Natural killer cell treated with Interleukin-12 subunit alpha and Interleukin-12 subunit beta and Interleukin-15 and Interleukin-18, amount 100 ng/mL, for 72 hours (primary cell): ENCODE results near the gene CLDN22. TPM values are rescaled to one million over a fixed set of nuclear protein-coding genes. Genes with fewer than 3 reads are reported as not detected.
"Not testable (repeated sequence)": the region's sequence is repeated elsewhere in the genome, so short reads cannot be mapped to it uniquely, and the experiment has no call there.

Source experiments
- ATAC-seq, 2 donors: fragments of 150-1000 bp; cut with Tn5 transposase in 1 of 2; sonication (Bioruptor Pico), chemical (Tn5 transposase) in 1 of 2; 2 replicates each; pipeline ENCODE4 v1.10.0; 2021
- DNase-seq: peaks from one replicate; pipeline ENCODE4 v3.0.0; 2022; ENCODE audit warnings: low spot score
- H3K27ac Mint-ChIP-seq, 2 donors: 1 replicate in 1 of 2; 2 replicates in 1 of 2; pipeline ENCODE4 v1.8.0; 2022; ENCODE audit warnings: mixed read lengths in 2 of 2, mild to moderate bottlenecking in 1 of 2, moderate library complexity in 1 of 2
- H3K27me3 Mint-ChIP-seq, 2 donors: 1 replicate in 1 of 2; 2 replicates in 1 of 2; pipeline ENCODE4 v1.8.0; 2022; ENCODE audit warnings: mixed read lengths in 2 of 2
- H3K36me3 Mint-ChIP-seq: one replicate; pipeline ENCODE4 v1.8.0; 2022; ENCODE audit warnings: mixed read lengths
- H3K4me1 Mint-ChIP-seq, 2 donors: 1 replicate in 1 of 2; 2 replicates in 1 of 2; pipeline ENCODE4 v1.8.0; 2022; ENCODE audit warnings: low read depth in 2 of 2, mixed read lengths in 2 of 2, mild to moderate bottlenecking in 1 of 2
- H3K4me3 Mint-ChIP-seq: one replicate; pipeline ENCODE4 v1.8.0; 2022; ENCODE audit warnings: mixed read lengths
- H3K9me3 Mint-ChIP-seq: 2 replicates; pipeline ENCODE4 v1.8.0; 2022; ENCODE audit warnings: mixed read lengths
- total RNA-seq, 2 donors: library from RNA; stranded (reverse); gene quantifications; one replicate each; pipeline ENCODE4 v1.2.3, GENCODE V29; 2022

Gene CLDN22
- total RNA-seq, 2 donors from 2014 or later: not detected

DNA sequence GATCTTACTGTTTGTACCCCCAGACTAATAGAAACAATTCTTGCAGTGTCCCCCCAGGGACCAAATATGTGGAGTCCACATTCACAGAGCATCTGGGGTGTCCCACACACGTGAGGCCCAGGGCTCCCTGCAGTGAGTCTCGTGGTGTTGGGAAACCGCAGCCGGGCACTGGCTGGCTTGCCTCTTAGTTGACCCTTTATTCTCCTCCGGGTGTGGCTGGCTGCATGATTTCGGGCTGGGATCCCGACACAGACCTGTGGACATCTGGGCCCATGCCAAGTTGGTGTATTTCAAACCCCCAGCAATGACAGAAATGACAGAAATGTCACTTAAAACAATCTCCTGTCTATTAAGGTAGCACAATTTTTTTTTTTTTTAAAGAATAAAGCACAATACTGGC is 17.8 kb upstream of the CLDN22 start:
- ATAC-seq (no peak), DNase-seq (no peak)
- peaks cover 11% of the 10 kb centered on the region in 2 donors for H3K27me3 Mint-ChIP-seq
- H3K4me3 Mint-ChIP-seq: no peak overlapping the region
- peaks cover 23 to 38% of the 10 kb centered on the region in 2 donors for H3K4me1 Mint-ChIP-seq
- peak overlapping the region; percentile 47 to 56 for H3K27ac Mint-ChIP-seq
- peaks cover 4% of the 10 kb centered on the region for H3K36me3 Mint-ChIP-seq
- peaks cover 2% of the 10 kb centered on the region for H3K9me3 Mint-ChIP-seq

DNA sequence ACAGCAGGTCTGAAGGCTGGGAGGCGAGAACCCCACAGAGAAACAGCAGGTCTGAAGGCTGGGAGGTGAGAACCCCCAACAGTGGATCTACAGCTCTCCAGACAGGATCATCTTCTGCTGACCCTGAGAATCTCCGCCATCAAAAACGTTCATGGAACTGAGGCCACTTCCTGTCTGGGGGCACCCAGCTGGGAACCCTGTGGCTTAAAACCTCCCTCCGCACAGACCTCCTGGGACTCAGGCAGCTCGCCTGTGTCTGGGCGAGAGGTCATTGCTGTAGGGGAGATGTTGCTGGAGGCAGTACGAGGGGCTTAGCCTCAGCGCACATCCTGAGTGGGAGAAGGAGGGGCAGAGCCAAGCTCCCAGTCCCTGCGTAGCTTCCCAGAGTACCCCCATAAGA is 17.3 kb upstream of the CLDN22 start:
- peaks cover 4% of the 10 kb centered on the region for H3K36me3 Mint-ChIP-seq
- ATAC-seq (peak; percentile 23 to 53), DNase-seq (no peak)

DNA sequence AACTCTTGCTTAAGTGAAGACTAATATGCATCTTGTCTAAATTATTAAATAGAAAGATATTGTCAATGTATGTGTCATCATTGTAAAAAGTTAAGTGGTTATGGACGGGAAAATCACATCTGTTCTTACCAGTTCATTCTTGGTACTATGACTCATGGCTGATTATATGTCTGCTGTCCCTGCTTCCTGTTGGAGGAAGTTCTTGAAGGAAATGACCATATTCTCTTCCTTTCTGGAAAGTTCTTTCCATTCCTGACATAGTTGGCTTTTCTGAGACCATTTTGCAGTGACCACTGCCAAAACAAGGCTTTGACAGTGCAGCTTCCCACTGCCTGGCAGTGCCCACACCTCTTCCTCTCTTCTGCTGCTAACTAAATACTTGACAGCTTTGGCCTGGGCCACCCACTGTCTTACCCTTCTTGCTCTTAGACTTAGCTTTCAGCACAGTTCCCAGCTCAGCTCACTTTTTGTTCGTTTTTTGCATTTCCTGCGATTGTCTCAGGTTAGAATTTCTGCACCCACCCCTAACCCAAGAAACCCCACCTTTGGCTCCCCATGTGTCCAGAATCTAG is 15.4 kb upstream of the CLDN22 start:
- H3K4me3 Mint-ChIP-seq: peak overlapping the region; percentile 73
- no peak for DNase-seq
- peak overlapping the region; percentile 83 to 90 for H3K27ac Mint-ChIP-seq

More for the DNA sequence above, 17.3 kb upstream of the CLDN22 start:
- Mint-ChIP-seq H3K27me3 (peaks cover 16% of the 10 kb centered on the region in 2 donors), H3K4me3 (no peak overlapping the region), H3K9me3 (peaks cover 4% of the 10 kb centered on the region), H3K27ac (peak overlapping the region; percentile 47 to 56), H3K4me1 (peaks cover 28 to 38% of the 10 kb centered on the region in 2 donors)

GRCh38 chr4:183333983-183334382 is 13.9 kb upstream of the CLDN22 start:
- Mint-ChIP-seq H3K27me3 (peaks cover 16 to 19% of the 10 kb centered on the region in 2 donors), H3K36me3 (peaks cover 4% of the 10 kb centered on the region), H3K4me1 (peaks cover 28 to 32% of the 10 kb centered on the region in 2 donors), H3K9me3 (peaks cover 4% of the 10 kb centered on the region), H3K27ac (peak overlapping the region in 1 of 2 donors; percentile 24), H3K4me3 (peak overlapping the region; percentile 20)
- ATAC-seq (no peak), DNase-seq (no peak)

More for the DNA sequence above, 15.4 kb upstream of the CLDN22 start:
- peak; percentile 63 to 68 for ATAC-seq
- Mint-ChIP-seq H3K9me3 (peaks cover 4% of the 10 kb centered on the region), H3K4me1 (peaks cover 28 to 36% of the 10 kb centered on the region in 2 donors), H3K36me3 (peaks cover 4% of the 10 kb centered on the region), H3K27me3 (peaks cover 19% of the 10 kb centered on the region in 2 donors)

DNA sequence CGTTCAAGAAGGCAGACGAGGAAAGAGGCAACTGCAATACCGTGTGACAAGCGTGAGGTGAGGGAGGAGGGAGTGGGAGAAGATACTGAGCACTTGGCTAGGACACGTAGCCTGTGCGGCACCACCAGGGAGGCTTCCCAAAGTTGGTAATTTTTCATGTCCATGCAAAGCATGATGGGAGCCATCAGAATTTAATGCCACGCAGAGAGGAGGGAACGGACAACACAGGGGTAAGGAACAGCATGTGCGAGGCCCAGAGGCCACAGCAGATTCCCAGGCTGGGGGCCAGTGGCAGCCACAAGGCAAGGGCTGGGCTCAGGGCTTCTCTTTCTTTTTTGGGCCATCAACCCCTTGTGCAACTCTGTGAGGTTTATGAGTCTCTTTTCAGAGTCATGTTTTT is 13.1 kb upstream of the CLDN22 start:
- H3K4me3 Mint-ChIP-seq: no peak overlapping the region
- H3K27me3 Mint-ChIP-seq: peaks cover 16 to 19% of the 10 kb centered on the region in 2 donors
- H3K36me3 Mint-ChIP-seq: peaks cover 4% of the 10 kb centered on the region
- peaks cover 28 to 31% of the 10 kb centered on the region in 2 donors for H3K4me1 Mint-ChIP-seq
- peaks cover 4% of the 10 kb centered on the region for H3K9me3 Mint-ChIP-seq
- ATAC-seq (no peak), DNase-seq (no peak)
- peak overlapping the region in 1 of 2 donors; percentile 24 for H3K27ac Mint-ChIP-seq

DNA sequence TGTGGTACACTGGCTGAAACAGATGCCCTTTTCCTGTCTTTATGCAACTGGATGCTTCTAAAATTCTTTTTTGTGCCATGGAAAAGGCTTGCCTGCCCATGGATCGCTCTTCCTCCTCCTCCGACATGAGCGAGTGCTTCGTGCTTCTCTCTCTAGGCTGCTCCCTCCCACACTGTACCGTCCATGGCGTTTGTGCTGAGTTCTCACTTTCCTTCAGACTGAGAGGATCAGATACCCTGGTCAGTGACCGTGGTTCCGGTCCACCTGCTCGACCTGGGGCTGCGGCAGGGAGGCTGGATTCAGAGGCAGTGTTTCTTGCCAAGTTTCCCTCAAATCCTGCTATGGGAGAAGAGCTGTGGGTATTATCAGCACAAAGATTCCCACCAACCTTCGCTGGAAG is 12.4 kb upstream of the CLDN22 start:
- ATAC-seq (no peak), DNase-seq (no peak)
- H3K27ac Mint-ChIP-seq: no peak overlapping the region
- peaks cover 4% of the 10 kb centered on the region for H3K9me3 Mint-ChIP-seq
- peaks cover 24 to 26% of the 10 kb centered on the region in 2 donors for H3K4me1 Mint-ChIP-seq
- H3K4me3 Mint-ChIP-seq: no peak overlapping the region
- H3K36me3 Mint-ChIP-seq: peaks cover 4% of the 10 kb centered on the region
- peaks cover 16 to 19% of the 10 kb centered on the region in 2 donors for H3K27me3 Mint-ChIP-seq

DNA sequence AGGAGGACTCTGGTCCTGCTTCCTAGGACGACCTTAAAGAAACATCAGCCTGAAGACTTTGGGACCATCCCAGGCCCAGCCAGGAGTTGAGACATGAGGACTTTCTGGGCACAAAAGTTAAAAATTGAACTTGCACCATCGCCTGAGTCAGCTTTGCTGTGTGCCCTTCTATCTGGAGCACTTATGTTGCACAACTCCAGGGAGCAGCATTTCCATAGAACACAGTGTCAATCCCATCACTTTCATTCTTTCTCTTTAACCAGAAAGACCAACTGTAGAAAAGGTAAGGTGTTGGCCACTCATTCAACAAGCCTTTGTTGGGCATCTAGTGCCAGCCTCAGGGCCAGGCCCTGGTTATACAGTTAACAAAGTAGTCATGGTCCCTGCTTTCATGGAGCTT is 10.8 kb upstream of the CLDN22 start:
- no peak for DNase-seq
- peak in 1 of 2 donors; percentile 7 for ATAC-seq
- no peak overlapping the region for H3K4me3 Mint-ChIP-seq
- H3K27ac Mint-ChIP-seq: no peak overlapping the region
- H3K36me3 Mint-ChIP-seq: peaks cover 4% of the 10 kb centered on the region
- H3K9me3 Mint-ChIP-seq: peaks cover 4% of the 10 kb centered on the region
- peaks cover 16 to 19% of the 10 kb centered on the region in 2 donors for H3K27me3 Mint-ChIP-seq
- H3K4me1 Mint-ChIP-seq: peaks cover 15 to 23% of the 10 kb centered on the region in 2 donors

GRCh38 chr4:183329954-183330742 is 10.1 kb upstream of the CLDN22 start:
- Mint-ChIP-seq H3K9me3 (peaks cover 4% of the 10 kb centered on the region), H3K4me1 (peaks cover 8 to 18% of the 10 kb centered on the region in 2 donors), H3K36me3 (no peaks in the 10 kb centered on the region), H3K27me3 (peaks cover 16 to 19% of the 10 kb centered on the region in 2 donors), H3K27ac (no peak overlapping the region), H3K4me3 (no peak overlapping the region)
- ATAC-seq: no peak
- no peak for DNase-seq

- Mint-ChIP-seq H3K9me3 (peaks cover 4% of the 10 kb centered on the region), H3K27ac (peak overlapping the region in 1 of 2 donors; percentile 9), H3K36me3 (no peaks in the 10 kb centered on the region), H3K27me3 (peaks cover 19 to 21% of the 10 kb centered on the region in 2 donors), H3K4me1 (peaks cover 7 to 18% of the 10 kb centered on the region in 2 donors), H3K4me3 (no peak overlapping the region)
- ATAC-seq (no peak), DNase-seq (no peak)
Measured at GRCh38 chr4:183329244-183329643, 9.2 kb upstream of the CLDN22 start.

GRCh38 chr4:183328832-183329231 is 8.8 kb upstream of the CLDN22 start:
- H3K4me1 Mint-ChIP-seq: peaks cover 3 to 14% of the 10 kb centered on the region in 2 donors
- H3K36me3 Mint-ChIP-seq: no peaks in the 10 kb centered on the region
- H3K27ac Mint-ChIP-seq: peak overlapping the region in 1 of 2 donors; percentile 9
- H3K27me3 Mint-ChIP-seq: peaks cover 16 to 20% of the 10 kb centered on the region in 2 donors
- ATAC-seq: no peak
- no peak overlapping the region for H3K4me3 Mint-ChIP-seq
- peaks cover 4% of the 10 kb centered on the region for H3K9me3 Mint-ChIP-seq
- no peak for DNase-seq

GRCh38 chr4:183327827-183328226 is 7.8 kb upstream of the CLDN22 start:
- Mint-ChIP-seq H3K36me3 (no peaks in the 10 kb centered on the region), H3K9me3 (peaks cover 2% of the 10 kb centered on the region), H3K27me3 (peaks cover 13 to 17% of the 10 kb centered on the region in 2 donors), H3K27ac (no peak overlapping the region), H3K4me3 (no peak overlapping the region), H3K4me1 (peaks cover 0 to 8% of the 10 kb centered on the region in 2 donors)
- DNase-seq: no peak
- no peak for ATAC-seq

DNA sequence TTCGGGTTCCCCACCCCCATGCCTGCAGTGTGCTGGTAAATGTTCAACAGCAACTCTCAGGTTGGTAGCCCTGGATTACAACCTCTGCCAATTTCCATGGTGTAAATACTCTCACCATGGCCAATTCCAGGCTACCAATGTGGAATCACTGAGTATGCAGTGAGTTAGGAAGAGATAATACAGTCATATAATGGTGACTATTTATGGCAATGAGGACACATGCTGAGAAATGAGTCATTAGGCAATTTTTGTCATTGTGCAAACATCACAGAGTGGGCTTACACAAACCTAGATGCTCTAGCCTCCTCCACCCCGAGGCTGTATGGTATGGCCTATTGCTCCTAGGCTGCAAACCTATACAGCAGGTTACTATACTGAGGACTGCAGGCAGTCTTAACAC is 6.8 kb upstream of the CLDN22 start:
- H3K36me3 Mint-ChIP-seq: no peaks in the 10 kb centered on the region
- no peak overlapping the region for H3K27ac Mint-ChIP-seq
- ATAC-seq (peak; percentile 61 to 64), DNase-seq (no peak)
- peaks cover 0 to 7% of the 10 kb centered on the region in 2 donors for H3K4me1 Mint-ChIP-seq
- H3K27me3 Mint-ChIP-seq: peaks cover 5 to 11% of the 10 kb centered on the region in 2 donors
- H3K9me3 Mint-ChIP-seq: no peaks in the 10 kb centered on the region
- H3K4me3 Mint-ChIP-seq: no peak overlapping the region

DNA sequence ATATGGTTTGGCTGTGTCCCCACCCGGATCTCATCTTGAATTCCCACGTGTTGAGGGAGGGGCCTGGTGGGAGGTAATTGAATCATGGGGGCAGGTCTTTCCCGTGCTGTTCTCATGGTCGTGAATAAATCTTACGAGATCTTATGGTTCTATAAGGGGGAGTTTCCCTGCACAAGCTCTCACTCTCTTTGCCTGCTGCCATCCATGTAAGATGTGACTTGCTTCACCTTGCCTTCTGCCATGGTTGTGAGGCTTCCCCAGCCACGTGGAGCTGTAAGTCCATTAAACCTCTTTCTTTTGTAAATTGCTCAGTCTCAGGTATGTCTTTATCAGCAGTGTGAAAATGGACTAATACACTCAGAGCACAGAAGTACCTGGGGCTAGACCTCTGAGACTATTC is 6.3 kb upstream of the CLDN22 start:
- DNase-seq, H3K27me3 Mint-ChIP-seq, H3K36me3 Mint-ChIP-seq, ATAC-seq, H3K9me3 Mint-ChIP-seq, H3K4me3 Mint-ChIP-seq, H3K27ac Mint-ChIP-seq: not testable (repeated sequence)
- H3K4me1 Mint-ChIP-seq: peaks cover 3 to 11% of the 10 kb centered on the region in 2 donors

- Mint-ChIP-seq H3K27ac (no peak overlapping the region), H3K4me1 (peaks cover 19 to 21% of the 10 kb centered on the region in 2 donors), H3K9me3 (no peaks in the 10 kb centered on the region), H3K27me3 (peaks cover 5 to 16% of the 10 kb centered on the region in 2 donors), H3K36me3 (no peaks in the 10 kb centered on the region), H3K4me3 (no peak overlapping the region)
- ATAC-seq: no peak
- DNase-seq: no peak
Measured at GRCh38 chr4:183324619-183325018, 4.5 kb upstream of the CLDN22 start.
